CD4-positive, alpha-beta T cell (primary cell): ENCODE measurements around the gene TTLL3. TPM values are rescaled to one million over a fixed set of nuclear protein-coding genes. Genes with fewer than 3 reads are reported as not detected.
"Not testable (repeated sequence)": the region's sequence is repeated elsewhere in the genome, so short reads cannot be mapped to it uniquely, and the experiment has no call there.

Source experiments
- ATAC-seq: fragments of 200-7000 bp; cut with Tn5 transposase; one replicate; pipeline ENCODE4 v1.10.0; 2022; ENCODE audit warnings: mild to moderate bottlenecking; ENCODE audit not compliant: poor library complexity
- CTCF ChIA-PET: fragments of 350-600 bp; sonication (Branson Sonifier 250); formaldehyde crosslinking; loops from one replicate; lab custom pipeline; 2021; ENCODE audit warnings: antibody characterized with exemption, inconsistent platforms; lab: Charles Lee
- POLR2A ChIA-PET: fragments of 350-600 bp; sonication (Branson Sonifier 250); formaldehyde crosslinking; loops from one replicate; lab custom pipeline; 2021; ENCODE audit warnings: antibody characterized with exemption, inconsistent platforms; lab: Charles Lee
- DNase-seq, 14 experiments: peaks; one replicate each; pipeline ENCODE4 v3.0.0-alpha.2; 2013 to 2020; ENCODE audit warnings: mixed read lengths in 2 of 14
- H3K27ac ChIP-seq, 2 donors: one replicate each; pipeline versions ENCODE4 v1.5.1 to v1.7.0; 2013; ENCODE audit warnings: low read length in 2 of 2, low read depth in 1 of 2, mild to moderate bottlenecking in 1 of 2
- H3K27me3 ChIP-seq, 2 experiments: 1 replicate in 1 of 2; 2 replicates in 1 of 2; pipeline versions ENCODE4 v1.6.1 to v1.7.0; 2013; ENCODE audit warnings: low read length in 2 of 2, control low read depth in 1 of 2, mild to moderate bottlenecking in 1 of 2, moderate library complexity in 1 of 2; ENCODE audit not compliant: insufficient read depth in 2 of 2, control insufficient read depth in 1 of 2
- H3K36me3 ChIP-seq: one replicate; pipeline ENCODE4 v1.6.1; 2013; ENCODE audit warnings: low read length, control low read depth; ENCODE audit not compliant: insufficient read depth
- H3K4me1 ChIP-seq: one replicate; pipeline ENCODE4 v1.6.1; 2013; ENCODE audit warnings: low read length, control low read depth; ENCODE audit not compliant: insufficient read depth
- H3K4me3 ChIP-seq: one replicate; pipeline ENCODE4 v1.5.1; 2013; ENCODE audit warnings: mild to moderate bottlenecking, low read length, moderate library complexity
- H3K9me3 ChIP-seq, 2 experiments: 1 replicate in 1 of 2; 2 replicates in 1 of 2; pipeline versions ENCODE4 v1.6.1 to v1.7.0; 2013; ENCODE audit warnings: low read length in 2 of 2, mild to moderate bottlenecking in 2 of 2, control low read depth in 1 of 2, moderate library complexity in 1 of 2; ENCODE audit not compliant: control insufficient read depth in 1 of 2, insufficient read depth in 1 of 2
- H3K27ac Mint-ChIP-seq: one replicate; pipeline ENCODE4 v1.8.0; 2020; ENCODE audit warnings: mixed read lengths
- H3K27me3 Mint-ChIP-seq: one replicate; pipeline ENCODE4 v1.8.0; 2021; ENCODE audit warnings: mixed read lengths
- H3K36me3 Mint-ChIP-seq: one replicate; pipeline ENCODE4 v1.8.0; 2021; ENCODE audit warnings: low read depth, mixed read lengths
- H3K4me1 Mint-ChIP-seq: one replicate; pipeline ENCODE4 v1.8.0; 2021; ENCODE audit warnings: low read depth, mixed read lengths
- H3K4me3 Mint-ChIP-seq: one replicate; pipeline ENCODE4 v1.8.0; 2020; ENCODE audit warnings: mild to moderate bottlenecking, mixed read lengths
- H3K9me3 Mint-ChIP-seq: one replicate; pipeline ENCODE4 v1.8.0; 2020; ENCODE audit warnings: mixed read lengths
- intact Hi-C, 2 experiments: fragments of 100-400 bp; cut with DNase I in 1 of 2; cut with micrococcal nuclease in 1 of 2; formaldehyde crosslinking; loops; one replicate each; pipeline versions ENCODE4 v1.15.1 to v1.9.0; 2023 to 2025; cut with DNase I, micrococcal nuclease
- total RNA-seq, 174 experiments: library from RNA in 2 of 174; stranded (reverse) in 2 of 174; gene quantifications; one replicate each; pipeline ENCODE4 v1.2.3 and lab custom pipeline; 2021 to 2026
- TF ChIP-seq, protein P1 (sequence below): fragments of 200-600 bp; IDR thresholded peaks from one replicate; pipeline ENCODE4 v1.8.0; 2022; ENCODE audit warnings: antibody characterized with exemption, mild to moderate bottlenecking

TTLL3 gene
- total RNA-seq, 2 experiments from 2014 or later = 50.5 to 58.6 TPM

GRCh38 chr3:9875448-9875847, 65.4 kb downstream of the TTLL3 start:
- no peaks in the 10 kb centered on the region for H3K27me3 ChIP-seq
- intact Hi-C loops = no loop called here
- H3K4me3 ChIP-seq = no peak overlapping the region
- no peaks in the 10 kb centered on the region for H3K9me3 Mint-ChIP-seq
- CTCF ChIA-PET = no interaction called here
- ATAC-seq (no peak), DNase-seq (no peak)
- H3K36me3 Mint-ChIP-seq = no peaks in the 10 kb centered on the region
- no peaks in the 10 kb centered on the region for H3K9me3 ChIP-seq
- no peaks in the 10 kb centered on the region for H3K4me1 ChIP-seq
- H3K36me3 ChIP-seq = no peaks in the 10 kb centered on the region
- POLR2A ChIA-PET = no interaction called here
- no peaks in the 10 kb centered on the region for H3K4me1 Mint-ChIP-seq
- TF ChIP-seq, protein P1, sequence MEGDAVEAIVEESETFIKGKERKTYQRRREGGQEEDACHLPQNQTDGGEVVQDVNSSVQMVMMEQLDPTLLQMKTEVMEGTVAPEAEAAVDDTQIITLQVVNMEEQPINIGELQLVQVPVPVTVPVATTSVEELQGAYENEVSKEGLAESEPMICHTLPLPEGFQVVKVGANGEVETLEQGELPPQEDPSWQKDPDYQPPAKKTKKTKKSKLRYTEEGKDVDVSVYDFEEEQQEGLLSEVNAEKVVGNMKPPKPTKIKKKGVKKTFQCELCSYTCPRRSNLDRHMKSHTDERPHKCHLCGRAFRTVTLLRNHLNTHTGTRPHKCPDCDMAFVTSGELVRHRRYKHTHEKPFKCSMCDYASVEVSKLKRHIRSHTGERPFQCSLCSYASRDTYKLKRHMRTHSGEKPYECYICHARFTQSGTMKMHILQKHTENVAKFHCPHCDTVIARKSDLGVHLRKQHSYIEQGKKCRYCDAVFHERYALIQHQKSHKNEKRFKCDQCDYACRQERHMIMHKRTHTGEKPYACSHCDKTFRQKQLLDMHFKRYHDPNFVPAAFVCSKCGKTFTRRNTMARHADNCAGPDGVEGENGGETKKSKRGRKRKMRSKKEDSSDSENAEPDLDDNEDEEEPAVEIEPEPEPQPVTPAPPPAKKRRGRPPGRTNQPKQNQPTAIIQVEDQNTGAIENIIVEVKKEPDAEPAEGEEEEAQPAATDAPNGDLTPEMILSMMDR = no peak
- H3K4me3 Mint-ChIP-seq = no peak overlapping the region
- H3K27me3 Mint-ChIP-seq = no peaks in the 10 kb centered on the region
- no peak overlapping the region for H3K27ac Mint-ChIP-seq
- no peak overlapping the region for H3K27ac ChIP-seq

GRCh38 chr3:9876255-9876654, 66.2 kb downstream of the TTLL3 start:
- H3K9me3 Mint-ChIP-seq, ATAC-seq, H3K27me3 Mint-ChIP-seq, H3K4me3 ChIP-seq, POLR2A ChIA-PET, H3K4me1 Mint-ChIP-seq, intact Hi-C loops, H3K9me3 ChIP-seq, DNase-seq, H3K36me3 ChIP-seq, H3K27ac ChIP-seq, H3K27ac Mint-ChIP-seq, H3K4me1 ChIP-seq, H3K4me3 Mint-ChIP-seq, H3K27me3 ChIP-seq, H3K36me3 Mint-ChIP-seq: not testable (repeated sequence)
- CTCF ChIA-PET = interaction anchor here (0.7 kb wide), 1 partner anchor 658 kb away, joined by 5 read pairs; no protein-coding TSS in a partner anchor

- Mint-ChIP-seq H3K4me3 (no peak overlapping the region), H3K36me3 (no peaks in the 10 kb centered on the region), H3K4me1 (no peaks in the 10 kb centered on the region), H3K27ac (no peak overlapping the region), H3K27me3 (no peaks in the 10 kb centered on the region), H3K9me3 (no peaks in the 10 kb centered on the region)
- Histone ChIP-seq H3K36me3 (no peaks in the 10 kb centered on the region), H3K9me3 (no peaks in the 10 kb centered on the region), H3K27me3 (no peaks in the 10 kb centered on the region), H3K4me3 (no peak overlapping the region), H3K27ac (no peak overlapping the region), H3K4me1 (no peaks in the 10 kb centered on the region)
- CTCF ChIA-PET = no interaction called here
- peak in 2 of 14 experiments; percentile 11 to 34 for DNase-seq
- POLR2A ChIA-PET = no interaction called here
- intact Hi-C loops = no loop called here
- peak; percentile 32 for ATAC-seq
- TF ChIP-seq, protein P1 = no peak
These were observed 66.9 kb downstream of the TTLL3 start for GRCh38 chr3:9876991-9877390.

GRCh38 chr3:9878700-9879099, 68.6 kb downstream of the TTLL3 start:
- TF ChIP-seq, protein P1 = no peak
- intact Hi-C loops = no loop called here
- Mint-ChIP-seq H3K27me3 (no peaks in the 10 kb centered on the region), H3K36me3 (no peaks in the 10 kb centered on the region), H3K4me3 (no peak overlapping the region), H3K9me3 (no peaks in the 10 kb centered on the region), H3K4me1 (no peaks in the 10 kb centered on the region), H3K27ac (no peak overlapping the region)
- no peaks in the 10 kb centered on the region for H3K27me3 ChIP-seq
- POLR2A ChIA-PET = no interaction called here
- ATAC-seq (no peak), DNase-seq (no peak)
- H3K4me3 ChIP-seq = no peak overlapping the region
- CTCF ChIA-PET = no interaction called here
- H3K9me3 ChIP-seq = no peaks in the 10 kb centered on the region
- no peak overlapping the region for H3K27ac ChIP-seq
- H3K4me1 ChIP-seq = no peaks in the 10 kb centered on the region
- no peaks in the 10 kb centered on the region for H3K36me3 ChIP-seq
